K562 (cell line): Measurements from ENCODE around the gene OVOL1. TPM values are rescaled to one million over a fixed set of nuclear protein-coding genes. Genes with fewer than 3 reads are reported as not detected.

Source experiments
- ATAC-seq: fragments of 200-7000 bp; cut with Tn5 transposase; 3 replicates; pipeline ENCODE4 v1.9.1; 2020; ENCODE audit warnings: moderate library complexity
- BruUV-seq: library from RNA; stranded (reverse); fragments of 400-500 nt; replicated peaks from 2 replicates; lab custom pipeline; 2021; lab: Mats Ljungman, UMichigan
- CTCF ChIA-PET: fragments of 300-600 bp; formaldehyde crosslinking; extraction: SDS; loops from one replicate; lab custom pipeline; 2021; ENCODE audit warnings: low intra/inter-chr PET ratio; lab: Yijun Ruan, JAX
- POLR2A ChIA-PET: fragments of 300-600, 350-650 bp; sonication (Branson Sonifier 250); formaldehyde crosslinking; extraction: SDS; loops from one replicate; lab custom pipeline; 2021; ENCODE audit warnings: antibody characterized with exemption, inconsistent platforms; lab: Yijun Ruan, JAX
- DNase-seq, 4 experiments: peaks; one replicate each; pipeline versions ENCODE4 v3.0.0 to v3.0.0-alpha.2; 2011 to 2018; ENCODE audit warnings: low spot score in 3 of 4, mixed read lengths in 3 of 4; ENCODE audit errors: extremely low read depth in 1 of 4
- FAIRE-seq: peaks from 2 replicates; lab custom pipeline; 2011; peaks lifted over from hg19 to GRCh38; lab: Jason Lieb, UNC
- H2AFZ ChIP-seq: 2 replicates; pipeline ENCODE4 v1.6.0; 2011; ENCODE audit warnings: low read depth, low read length, control low read depth, inconsistent platforms
- H3K27ac ChIP-seq: fragments of 200-600 bp; 3 replicates; pipeline ENCODE4 v1.8.0; 2011; ENCODE audit warnings: low read depth, mild to moderate bottlenecking, control low read depth, inconsistent platforms, low read length, moderate library complexity, mixed read lengths; ENCODE audit errors: extremely low read depth
- H3K27me3 ChIP-seq, 2 experiments: fragments of 300-600 bp in 1 of 2; 2 replicates in 1 of 2; 3 replicates in 1 of 2; pipeline versions ENCODE4 v1.6.0 to v1.8.0; 2011; ENCODE audit warnings: inconsistent platforms in 2 of 2, low read length in 2 of 2, mild to moderate bottlenecking in 1 of 2, mixed read lengths in 1 of 2, moderate library complexity in 1 of 2; ENCODE audit not compliant: control insufficient read depth in 2 of 2, insufficient read depth in 2 of 2
- H3K36me3 ChIP-seq: fragments of 300-600 bp; 3 replicates; pipeline ENCODE4 v1.8.0; 2011; ENCODE audit warnings: mild to moderate bottlenecking, low read length, inconsistent platforms; ENCODE audit not compliant: control insufficient read depth, insufficient read depth
- H3K4me1 ChIP-seq, 2 experiments: fragments of 200-600 bp in 1 of 2; replicated peaks in 1 of 2; 2 replicates in 1 of 2; 3 replicates in 1 of 2; pipeline versions ENCODE4 v1.5.1 to v1.8.0; 2011; ENCODE audit warnings: inconsistent platforms in 2 of 2, low read length in 2 of 2, mild to moderate bottlenecking in 1 of 2, mixed read lengths in 1 of 2, moderate library complexity in 1 of 2; ENCODE audit not compliant: control insufficient read depth in 2 of 2, insufficient read depth in 2 of 2
- H3K4me2 ChIP-seq: 2 replicates; pipeline ENCODE4 v1.6.1; 2011; ENCODE audit warnings: low read length, control low read depth, inconsistent platforms, mixed read lengths; ENCODE audit not compliant: insufficient read depth
- H3K4me3 ChIP-seq: fragments of 200-600 bp; sonication (generic), shearing (Covaris generic); 2 replicates; pipeline ENCODE4 v1.5.1; 2016; ENCODE audit warnings: control low read depth, inconsistent platforms
- H3K79me2 ChIP-seq: fragments of 200-600 bp; 3 replicates; pipeline ENCODE4 v1.8.0; 2011; ENCODE audit warnings: low read length, inconsistent platforms; ENCODE audit not compliant: control insufficient read depth, insufficient read depth
- H3K9ac ChIP-seq, 2 experiments: 2 replicates each; pipeline versions ENCODE4 v1.6.0 to v1.6.1; 2011; ENCODE audit warnings: low read depth in 2 of 2, low read length in 2 of 2, control low read depth in 1 of 2, inconsistent platforms in 1 of 2, mild to moderate bottlenecking in 1 of 2, mixed read lengths in 1 of 2; ENCODE audit not compliant: insufficient read depth in 1 of 2
- H3K9me1 ChIP-seq: one replicate; pipeline ENCODE4 v1.6.0; 2011; ENCODE audit warnings: inconsistent platforms, mild to moderate bottlenecking, low read length, moderate library complexity; ENCODE audit not compliant: control insufficient read depth, insufficient read depth
- H3K9me3 ChIP-seq: replicated peaks from 2 replicates; pipeline ENCODE4 v1.5.1; 2011; ENCODE audit warnings: low read depth, low read length, inconsistent platforms; ENCODE audit not compliant: control insufficient read depth, insufficient read depth
- H4K20me1 ChIP-seq: replicated peaks from 2 replicates; pipeline ENCODE4 v1.6.1; 2011; ENCODE audit warnings: low read length, inconsistent platforms, mixed read lengths; ENCODE audit not compliant: control insufficient read depth, insufficient read depth
- ATF7 ChIP-seq: fragments of 450-650 bp; IDR thresholded peaks from 2 replicates; pipeline ENCODE4 v1.7.1; 2014; ENCODE audit warnings: mild to moderate bottlenecking, moderate library complexity
- BRF1 ChIP-seq: IDR thresholded peaks from 3 replicates; pipeline ENCODE4 v1.6.1; 2011; ENCODE audit warnings: borderline replicate concordance, mild to moderate bottlenecking; ENCODE audit not compliant: insufficient read length; ENCODE audit errors: extremely low read depth
- CEBPB ChIP-seq: fragments of 450-650 bp; IDR thresholded peaks from 2 replicates; pipeline ENCODE4 v1.6.1; 2016; ENCODE audit warnings: missing genetic modification characterization, missing compliant biosample characterization
- CHCHD3 ChIP-seq: fragments of 250-450 bp; sonication (Bioruptor Pico); IDR thresholded peaks from 2 replicates; pipeline ENCODE4 v2.1.2; 2022; ENCODE audit warnings: mild to moderate bottlenecking
- HCFC1 ChIP-seq: IDR thresholded peaks from 2 replicates; pipeline ENCODE4 v1.6.1; 2012; ENCODE audit warnings: low read depth, low read length, improper control_type of control experiment
- HMGN3 ChIP-seq: IDR thresholded peaks from 2 replicates; pipeline ENCODE4 v1.6.1; 2011; ENCODE audit warnings: borderline replicate concordance, low read depth, mild to moderate bottlenecking, mixed read lengths, low read length; ENCODE audit not compliant: insufficient read length; ENCODE audit errors: extremely low read depth
- HNRNPK ChIP-seq: fragments of 200-400 bp; formaldehyde crosslinking; IDR thresholded peaks from one replicate; pipeline ENCODE4 v1.6.1; 2018; ENCODE audit warnings: mild to moderate bottlenecking, low read depth, low read length; ENCODE audit not compliant: poor library complexity, severe bottlenecking
- MAZ ChIP-seq, 2 experiments: fragments of 450-650 bp in 1 of 2; sonication (generic) in 1 of 2; formaldehyde crosslinking; IDR thresholded peaks in 1 of 2; conservative IDR thresholded peaks in 1 of 2; 2 replicates each; pipeline versions ENCODE4 v1.4.0 to v1.5.0; 2020; ENCODE audit warnings: mild to moderate bottlenecking in 1 of 2, missing genetic modification reagents in 1 of 2
- MLX ChIP-seq, 2 experiments: fragments of 450-650 bp in 1 of 2; sonication (generic) in 1 of 2; formaldehyde crosslinking; conservative IDR thresholded peaks; 2 replicates each; pipeline versions ENCODE4 v1.4.0 to v1.8.1; 2020 to 2022; ENCODE audit warnings: mild to moderate bottlenecking in 1 of 2, missing genetic modification reagents in 1 of 2
- POU5F1 ChIP-seq: fragments of 150-350 bp; IDR thresholded peaks from 2 replicates; pipeline ENCODE4 v1.6.1; 2014; ENCODE audit warnings: borderline replicate concordance, low read length, low read depth, mild to moderate bottlenecking; ENCODE audit not compliant: partially characterized antibody
- PRMT5 ChIP-seq: sonication (generic); formaldehyde crosslinking; IDR thresholded peaks from 2 replicates; pipeline ENCODE4 v1.5.0; 2020; ENCODE audit warnings: missing genetic modification reagents
- SMAD1 ChIP-seq: fragments of 150-350 bp; IDR thresholded peaks from 2 replicates; pipeline ENCODE4 v1.6.1; 2014; ENCODE audit warnings: low read length, low read depth; ENCODE audit not compliant: partially characterized antibody
- TAF9B ChIP-seq: fragments of 450-650 bp; IDR thresholded peaks from 2 replicates; pipeline ENCODE4 v1.6.1; 2018; ENCODE audit warnings: mild to moderate bottlenecking; ENCODE audit not compliant: partially characterized antibody
- TBP ChIP-seq: optimal IDR thresholded peaks from 2 replicates; pipeline ENCODE3; 2011; ENCODE audit warnings: low read depth, low read length, improper control_type of control experiment
- ZNF79 ChIP-seq: fragments of 250-450 bp; sonication (Bioruptor Pico); IDR thresholded peaks from 2 replicates; pipeline ENCODE4 v1.4.0; 2020; ENCODE audit warnings: low read depth, mild to moderate bottlenecking, moderate library complexity
- WGBS: fragments of 100-300 bp; shearing (Covaris generic); methylation state at CpG from one replicate; pipeline ENCODE4 v1.1.6; 2016; ENCODE audit warnings: low coverage, mixed read lengths; ENCODE audit not compliant: insufficient coverage; ENCODE audit errors: missing lambda C conversion rate; 5-methylcytosine and 5-hydroxymethylcytosine counted together
- in situ Hi-C: fragments of 300-500 bp; cut with MboI; formaldehyde crosslinking; loops from 4 replicates; pipeline ENCODE4 v1.15.0; 2018; ENCODE audit warnings: inconsistent platforms, mixed read lengths
- intact Hi-C: fragments of 100-400 bp; cut with micrococcal nuclease; formaldehyde crosslinking; loops from 2 replicates; pipeline ENCODE4 v1.14.2; 2022
- polyA plus RNA-seq, 8 experiments: library from polyadenylated mRNA; depleted of rRNA in 4 of 8; stranded (reverse) in 5 of 8; unstranded in 3 of 8; fragments of >200 nt; fragmentation: Nextera tagmentation in 2 of 8; fragmentation: Illumina TruSeq in 1 of 8; extraction: Ambion mirVana in 2 of 8; extraction: Trizol in 1 of 8; gene quantifications; 2 replicates each; pipeline versions ENCODE4 v1.2.1 to v1.2.3, GENCODE V29; 2011 to 2014; ENCODE audit warnings: inconsistent platforms in 1 of 8, missing spikeins in 1 of 8
- total RNA-seq, 7 experiments: library from RNA; depleted of rRNA in 6 of 7; stranded (reverse); fragments of >200 nt in 6 of 7; fragmentation: Illumina TruSeq in 2 of 7; extraction: Trizol in 2 of 7; gene quantifications; 2 replicates each; pipeline versions ENCODE4 v1.2.1 to v1.2.3, GENCODE V29; 2011 to 2021; ENCODE audit warnings: low replicate concordance in 1 of 7
- TF ChIP-seq, protein P1 (sequence below): sonication (generic); formaldehyde crosslinking; IDR thresholded peaks from 2 replicates; pipeline ENCODE4 v1.8.0; 2022; ENCODE audit warnings: mild to moderate bottlenecking, missing genetic modification reagents

OVOL1 gene
- total and polyA plus RNA-seq, 9 of the 15 experiments (the other 6 are each of a cell fraction or from before 2014, with no cell fraction given) = 0.09 TPM; not detected in 8

DNA sequence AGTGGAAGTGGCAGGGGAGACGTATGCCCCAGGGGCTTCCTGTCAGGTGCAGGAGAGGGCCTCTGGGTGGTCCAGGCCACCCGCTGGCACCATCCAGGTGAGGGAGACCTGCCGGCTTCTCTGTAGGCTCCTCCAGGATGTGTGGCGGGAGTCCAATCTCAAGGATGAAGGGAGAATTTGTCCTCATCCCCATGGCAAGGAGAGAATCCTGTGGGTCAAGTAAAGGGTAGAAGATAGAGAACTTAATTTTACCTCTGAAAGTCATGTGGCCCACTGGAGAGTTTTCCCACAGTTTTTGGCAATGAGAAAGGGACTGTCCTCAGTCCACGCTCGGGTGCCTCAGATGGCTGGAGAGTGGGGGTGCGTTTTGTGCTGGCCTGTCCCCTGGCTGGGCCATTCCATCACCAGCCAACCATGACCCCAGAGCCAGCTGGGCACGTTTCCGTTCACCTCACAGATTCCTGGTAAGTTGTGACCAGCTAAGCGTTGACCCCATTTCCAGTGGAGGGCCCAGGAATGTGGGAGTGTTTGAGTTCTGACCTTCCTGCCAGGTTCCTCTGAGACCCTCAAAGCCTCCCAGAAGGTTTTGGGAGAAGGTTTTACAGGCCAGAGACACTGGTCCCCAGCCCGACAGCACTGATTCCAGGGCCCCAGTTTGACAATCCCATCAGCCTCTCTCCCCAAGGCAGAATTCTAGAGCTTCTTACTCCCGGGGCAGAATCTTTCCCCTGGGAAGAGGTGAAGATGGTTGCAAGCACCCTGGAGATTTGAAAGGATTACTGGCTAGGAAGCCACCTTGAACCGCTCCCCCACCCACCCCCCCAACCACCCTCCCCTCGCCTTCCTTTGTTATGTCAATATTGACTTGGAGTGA, 2.6 kb downstream of the OVOL1 start:
- CTCF ChIA-PET = no interaction called here
- no peaks in the 10 kb centered on the region for H3K9me1 ChIP-seq
- H3K27me3 ChIP-seq = peaks cover 50 to 64% of the 10 kb centered on the region in 2 experiments
- no peak overlapping the region for H3K27ac ChIP-seq
- no peak overlapping the region for H2AFZ ChIP-seq
- no TSS peak for BruUV-seq
- H3K36me3 ChIP-seq = no peaks in the 10 kb centered on the region
- POLR2A ChIA-PET = interaction anchor here (0.5 to 2.2 kb wide), 10 partner anchors 9 to 366 kb away, joined by 3 to 17 read pairs (median 4); partner anchors contain the start of genes AP5B1, MUS81 and NEAT1
- H3K4me2 ChIP-seq = no peak overlapping the region
- no peak overlapping the region for H3K9ac ChIP-seq
- ATAC-seq (no peak), FAIRE-seq (no peak)
- H3K9me3 ChIP-seq = no peaks in the 10 kb centered on the region
- H3K79me2 ChIP-seq = no peaks in the 10 kb centered on the region
- peaks cover 0 to 45% of the 10 kb centered on the region in 2 experiments; a peak in 2 of 5 replicates for H3K4me1 ChIP-seq
- H3K4me3 ChIP-seq = no peak overlapping the region
- TF ChIP-seq PRMT5 (no peak), HNRNPK (no peak), CEBPB (no peak), MAZ (CRISPR knock-in tag; conservative IDR thresholded peaks at IDR 0.05 in 1 of 2, IDR thresholded peaks at IDR 0.05 in 1 of 2) (no peak), BRF1 (no peak), ATF7 (no peak), HMGN3 (no peak), TBP (no peak), CHCHD3 (CRISPR knock-in tag) (no peak), HCFC1 (no peak), SMAD1 (no peak), ZNF79 (no peak), MLX (CRISPR knock-in tag; conservative IDR thresholded peaks at IDR 0.05) (no peak), POU5F1 (no peak), TAF9B (no peak)
- TF ChIP-seq, protein P1, sequence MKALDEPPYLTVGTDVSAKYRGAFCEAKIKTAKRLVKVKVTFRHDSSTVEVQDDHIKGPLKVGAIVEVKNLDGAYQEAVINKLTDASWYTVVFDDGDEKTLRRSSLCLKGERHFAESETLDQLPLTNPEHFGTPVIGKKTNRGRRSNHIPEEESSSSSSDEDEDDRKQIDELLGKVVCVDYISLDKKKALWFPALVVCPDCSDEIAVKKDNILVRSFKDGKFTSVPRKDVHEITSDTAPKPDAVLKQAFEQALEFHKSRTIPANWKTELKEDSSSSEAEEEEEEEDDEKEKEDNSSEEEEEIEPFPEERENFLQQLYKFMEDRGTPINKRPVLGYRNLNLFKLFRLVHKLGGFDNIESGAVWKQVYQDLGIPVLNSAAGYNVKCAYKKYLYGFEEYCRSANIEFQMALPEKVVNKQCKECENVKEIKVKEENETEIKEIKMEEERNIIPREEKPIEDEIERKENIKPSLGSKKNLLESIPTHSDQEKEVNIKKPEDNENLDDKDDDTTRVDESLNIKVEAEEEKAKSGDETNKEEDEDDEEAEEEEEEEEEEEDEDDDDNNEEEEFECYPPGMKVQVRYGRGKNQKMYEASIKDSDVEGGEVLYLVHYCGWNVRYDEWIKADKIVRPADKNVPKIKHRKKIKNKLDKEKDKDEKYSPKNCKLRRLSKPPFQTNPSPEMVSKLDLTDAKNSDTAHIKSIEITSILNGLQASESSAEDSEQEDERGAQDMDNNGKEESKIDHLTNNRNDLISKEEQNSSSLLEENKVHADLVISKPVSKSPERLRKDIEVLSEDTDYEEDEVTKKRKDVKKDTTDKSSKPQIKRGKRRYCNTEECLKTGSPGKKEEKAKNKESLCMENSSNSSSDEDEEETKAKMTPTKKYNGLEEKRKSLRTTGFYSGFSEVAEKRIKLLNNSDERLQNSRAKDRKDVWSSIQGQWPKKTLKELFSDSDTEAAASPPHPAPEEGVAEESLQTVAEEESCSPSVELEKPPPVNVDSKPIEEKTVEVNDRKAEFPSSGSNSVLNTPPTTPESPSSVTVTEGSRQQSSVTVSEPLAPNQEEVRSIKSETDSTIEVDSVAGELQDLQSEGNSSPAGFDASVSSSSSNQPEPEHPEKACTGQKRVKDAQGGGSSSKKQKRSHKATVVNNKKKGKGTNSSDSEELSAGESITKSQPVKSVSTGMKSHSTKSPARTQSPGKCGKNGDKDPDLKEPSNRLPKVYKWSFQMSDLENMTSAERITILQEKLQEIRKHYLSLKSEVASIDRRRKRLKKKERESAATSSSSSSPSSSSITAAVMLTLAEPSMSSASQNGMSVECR (CRISPR knock-in tag) = no peak
- TF ChIP-seq, all 486 proteins: peak for 0
- DNase-seq = no peak
- intact Hi-C loops = loop anchor here (10.0 kb wide), 1 partner anchor 195 kb away; no protein-coding TSS in a partner anchor
- H4K20me1 ChIP-seq = peaks cover 14% of the 10 kb centered on the region; the same call in 1 of the 2 replicates
- in situ Hi-C loops = no loop called here
- 17% methylated on average over 14 of the region's 14 CpGs for WGBS
